Measurements from ENCODE around the gene CCNT1.
"Not testable (repeated sequence)": the region's sequence is repeated elsewhere in the genome, so short reads cannot be mapped to it uniquely, and the experiment has no call there.

DNA sequence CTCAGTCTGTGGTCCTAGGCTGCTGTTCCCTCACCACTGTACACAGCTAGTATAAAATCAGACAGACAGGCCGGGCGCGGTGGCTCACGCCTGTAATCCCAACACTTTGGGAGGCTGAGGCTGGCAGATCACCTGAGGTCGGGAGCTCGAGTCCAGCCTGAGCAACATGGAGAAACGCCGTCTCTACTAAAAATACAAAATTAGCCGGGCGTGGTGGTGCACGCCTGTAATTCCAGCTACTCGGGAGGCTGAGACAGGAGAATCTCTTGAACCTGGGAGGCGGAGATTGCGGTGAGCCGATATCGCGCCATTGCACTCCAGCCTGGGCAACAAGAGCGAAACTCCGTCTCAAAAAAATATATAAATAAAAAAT lies 34.0 kb downstream of the CCNT1 start:
- TF ChIP-seq, protein P1, sequence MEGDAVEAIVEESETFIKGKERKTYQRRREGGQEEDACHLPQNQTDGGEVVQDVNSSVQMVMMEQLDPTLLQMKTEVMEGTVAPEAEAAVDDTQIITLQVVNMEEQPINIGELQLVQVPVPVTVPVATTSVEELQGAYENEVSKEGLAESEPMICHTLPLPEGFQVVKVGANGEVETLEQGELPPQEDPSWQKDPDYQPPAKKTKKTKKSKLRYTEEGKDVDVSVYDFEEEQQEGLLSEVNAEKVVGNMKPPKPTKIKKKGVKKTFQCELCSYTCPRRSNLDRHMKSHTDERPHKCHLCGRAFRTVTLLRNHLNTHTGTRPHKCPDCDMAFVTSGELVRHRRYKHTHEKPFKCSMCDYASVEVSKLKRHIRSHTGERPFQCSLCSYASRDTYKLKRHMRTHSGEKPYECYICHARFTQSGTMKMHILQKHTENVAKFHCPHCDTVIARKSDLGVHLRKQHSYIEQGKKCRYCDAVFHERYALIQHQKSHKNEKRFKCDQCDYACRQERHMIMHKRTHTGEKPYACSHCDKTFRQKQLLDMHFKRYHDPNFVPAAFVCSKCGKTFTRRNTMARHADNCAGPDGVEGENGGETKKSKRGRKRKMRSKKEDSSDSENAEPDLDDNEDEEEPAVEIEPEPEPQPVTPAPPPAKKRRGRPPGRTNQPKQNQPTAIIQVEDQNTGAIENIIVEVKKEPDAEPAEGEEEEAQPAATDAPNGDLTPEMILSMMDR (conservative IDR thresholded peaks at IDR 0.05; ENCODE audit: low read length), result not testable (repeated sequence)
- TF ChIP-seq EZH2phosphoT487 (IDR thresholded peaks at IDR 0.05; ENCODE audit: borderline replicate concordance, low read depth, low read length), result not testable (repeated sequence)
